Tibial artery (tissue), 4 donors: ENCODE data around the gene CCBE1.

Experiments used
- DNase-seq, 2 donors: peaks; one replicate each; pipeline ENCODE4 v3.0.0-alpha.2; 2019
- H3K27ac ChIP-seq, 2 donors: fragments of 200-600 bp; sonication (generic) in 1 of 2; 1 replicate in 1 of 2; 2 replicates in 1 of 2; pipeline ENCODE4 v1.5.1; 2018 to 2019; ENCODE audit warnings: mild to moderate bottlenecking in 1 of 2
- H3K27me3 ChIP-seq, 2 donors: fragments of 200-600 bp; sonication (generic) in 1 of 2; one replicate each; pipeline versions ENCODE4 v1.5.1 to v1.6.0; 2016 to 2019
- H3K36me3 ChIP-seq, 3 donors: fragments of 200-600 bp; sonication (generic) in 2 of 3; one replicate each; pipeline ENCODE4 v1.5.1; 2016 to 2019; ENCODE audit warnings: mild to moderate bottlenecking in 2 of 3
- H3K4me1 ChIP-seq, 4 donors: fragments of 200-600 bp; sonication (generic) in 2 of 4; 1 replicate in 3 of 4; 2 replicates in 1 of 4; pipeline ENCODE4 v1.5.1; 2016 to 2019
- H3K4me3 ChIP-seq, 2 donors: fragments of 200-600 bp; sonication (generic) in 1 of 2; 1 replicate in 1 of 2; 2 replicates in 1 of 2; pipeline ENCODE4 v1.5.1; 2018 to 2019; ENCODE audit warnings: mild to moderate bottlenecking in 2 of 2
- H3K9me3 ChIP-seq, 3 donors: fragments of 200-600 bp; sonication (generic) in 1 of 3; one replicate each; pipeline ENCODE4 v1.5.1; 2016 to 2019
- CTCF ChIP-seq, 2 experiments: fragments of 200-600 bp in 1 of 2; fragments of 450-650 bp in 1 of 2; IDR thresholded peaks; one replicate each; pipeline ENCODE4 v1.5.1; 2017 to 2019; ENCODE audit warnings: antibody characterized with exemption in 2 of 2, mild to moderate bottlenecking in 1 of 2, moderate library complexity in 1 of 2
- intact Hi-C: fragments of 100-400 bp; cut with DNase I; formaldehyde crosslinking; loops from one replicate; pipeline ENCODE4 v1.15.0; 2023; ENCODE audit warnings: low total_unique reads

CCBE1 gene

DNA sequence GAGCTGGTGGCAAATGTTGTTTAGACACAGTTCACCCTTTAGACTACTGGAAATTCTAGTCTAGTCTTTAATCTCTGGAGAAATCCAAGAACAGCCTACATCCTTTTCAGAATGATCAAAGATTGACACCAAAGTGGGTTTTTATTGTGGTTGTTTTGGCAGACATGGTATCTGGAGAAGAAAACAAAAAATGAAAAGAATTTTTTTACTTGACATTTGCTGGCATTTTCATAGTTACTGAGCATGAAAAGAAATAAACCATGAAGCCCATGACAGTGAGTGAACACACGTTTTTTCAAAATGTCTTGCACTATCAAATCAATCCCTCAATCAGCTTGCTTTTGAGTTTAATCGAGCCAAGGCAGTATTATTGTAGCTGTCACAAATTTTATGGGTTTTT lies 125.3 kb downstream of the CCBE1 start:
- DNase-seq = no peak
- TF ChIP-seq CTCF (IDR thresholded peaks at IDR 0.05) = no peak
- intact Hi-C loops = no loop called here
- Histone ChIP-seq H3K4me3 (no peak overlapping the region), H3K9me3 (no peaks in the 10 kb centered on the region), H3K4me1 (no peaks in the 10 kb centered on the region), H3K27ac (no peak overlapping the region), H3K36me3 (no peaks in the 10 kb centered on the region), H3K27me3 (peaks cover 0 to 7% of the 10 kb centered on the region in 2 donors)

DNA sequence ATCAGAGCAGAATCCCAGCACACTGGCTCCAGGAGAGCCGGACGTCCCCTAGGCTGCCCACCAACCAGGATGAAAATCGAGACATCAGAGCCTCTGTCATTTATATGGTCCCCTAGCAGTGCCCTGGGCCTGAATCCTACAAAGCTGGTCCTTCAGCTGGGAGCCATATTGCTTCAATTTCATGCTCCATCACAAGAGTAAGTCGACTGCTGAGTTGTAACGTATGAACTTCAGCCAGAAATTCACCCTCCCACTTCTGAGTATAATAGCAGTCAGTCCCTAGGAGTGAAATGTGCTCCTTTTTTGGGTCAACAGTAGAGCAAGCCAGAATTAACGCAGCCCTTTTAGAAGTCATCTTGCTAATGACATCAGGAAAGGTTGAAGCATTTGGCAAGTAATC lies 126.4 kb downstream of the CCBE1 start:
- DNase-seq = no peak
- H3K27ac ChIP-seq = no peak overlapping the region
- H3K4me3 ChIP-seq = no peak overlapping the region
- H3K27me3 ChIP-seq = peaks cover 0 to 6% of the 10 kb centered on the region in 2 donors
- no peaks in the 10 kb centered on the region for H3K36me3 ChIP-seq
- TF ChIP-seq CTCF (IDR thresholded peaks at IDR 0.05) = no peak
- intact Hi-C loops = no loop called here
- H3K9me3 ChIP-seq = no peaks in the 10 kb centered on the region
- H3K4me1 ChIP-seq = no peaks in the 10 kb centered on the region

GRCh38 chr18:59570101-59570775 lies 127.0 kb downstream of the CCBE1 start:
- intact Hi-C loops = no loop called here
- Histone ChIP-seq H3K9me3 (no peaks in the 10 kb centered on the region), H3K27ac (no peak overlapping the region), H3K36me3 (no peaks in the 10 kb centered on the region), H3K4me3 (no peak overlapping the region), H3K4me1 (no peaks in the 10 kb centered on the region), H3K27me3 (peaks cover 0 to 2% of the 10 kb centered on the region in 2 donors)
- no peak for DNase-seq
- TF ChIP-seq CTCF (IDR thresholded peaks at IDR 0.05) = no peak

DNA sequence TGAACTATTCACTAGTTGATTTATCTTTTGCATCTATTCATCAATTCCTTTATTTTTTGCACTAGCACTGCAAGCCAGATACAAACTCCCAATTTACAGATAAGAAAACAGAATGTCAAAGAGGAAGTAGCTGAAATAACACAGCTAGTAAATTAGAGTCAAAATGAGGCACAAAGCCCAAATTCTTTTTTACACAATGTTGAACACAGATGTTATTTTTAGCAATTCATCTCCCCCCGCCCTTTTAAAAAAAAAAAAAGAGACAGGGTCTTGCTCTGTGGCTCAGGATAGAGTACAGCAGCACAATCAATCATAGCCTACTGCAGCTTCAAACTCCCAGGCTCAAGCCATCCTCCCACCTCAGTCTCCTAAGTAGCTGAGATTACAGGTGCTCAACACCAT lies 127.8 kb downstream of the CCBE1 start:
- H3K9me3 ChIP-seq = no peaks in the 10 kb centered on the region
- intact Hi-C loops = no loop called here
- peaks cover 0 to 2% of the 10 kb centered on the region in 2 donors for H3K27me3 ChIP-seq
- no peaks in the 10 kb centered on the region for H3K4me1 ChIP-seq
- H3K36me3 ChIP-seq = no peaks in the 10 kb centered on the region
- no peak for TF ChIP-seq CTCF (IDR thresholded peaks at IDR 0.05)
- H3K27ac ChIP-seq = no peak overlapping the region
- no peak for DNase-seq
- no peak overlapping the region for H3K4me3 ChIP-seq

DNA sequence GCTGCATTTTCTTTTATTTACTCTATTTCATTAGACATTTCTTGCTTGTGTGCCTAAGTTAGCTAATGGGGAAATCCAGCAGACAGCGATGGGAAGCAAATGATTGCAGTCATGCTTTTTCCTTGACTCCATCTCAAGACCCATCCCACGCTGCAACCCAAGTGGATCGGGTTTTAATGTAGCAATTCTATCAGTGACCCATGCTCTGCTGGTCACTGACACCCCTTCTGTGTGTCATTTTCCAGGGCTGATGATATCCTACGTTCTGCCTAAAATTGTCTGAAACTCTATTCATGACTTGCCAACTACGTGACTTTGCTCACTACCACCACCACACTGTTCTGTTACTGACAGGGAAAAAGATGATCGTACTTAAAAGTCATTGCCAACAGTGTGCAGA lies 129.8 kb downstream of the CCBE1 start:
- H3K36me3 ChIP-seq = no peaks in the 10 kb centered on the region
- H3K9me3 ChIP-seq = no peaks in the 10 kb centered on the region
- H3K27me3 ChIP-seq = peaks cover 0 to 2% of the 10 kb centered on the region in 2 donors
- TF ChIP-seq CTCF (IDR thresholded peaks at IDR 0.05) = no peak
- no peaks in the 10 kb centered on the region for H3K4me1 ChIP-seq
- intact Hi-C loops = no loop called here
- no peak overlapping the region for H3K27ac ChIP-seq
- no peak for DNase-seq
- H3K4me3 ChIP-seq = no peak overlapping the region

GRCh38 chr18:59566533-59566971 lies 130.7 kb downstream of the CCBE1 start:
- intact Hi-C loops = no loop called here
- no peaks in the 10 kb centered on the region for H3K4me1 ChIP-seq
- TF ChIP-seq CTCF (IDR thresholded peaks at IDR 0.05) = no peak
- H3K36me3 ChIP-seq = no peaks in the 10 kb centered on the region
- H3K4me3 ChIP-seq = no peak overlapping the region
- H3K27ac ChIP-seq = no peak overlapping the region
- no peak for DNase-seq
- H3K9me3 ChIP-seq = no peaks in the 10 kb centered on the region
- peaks cover 0 to 2% of the 10 kb centered on the region in 2 donors for H3K27me3 ChIP-seq
